Keratinocyte (primary cell): ENCODE data around the gene EPB41.

Experiments
- EZH2 ChIP-seq: IDR thresholded peaks from one replicate; pipeline ENCODE4 v1.6.1; 2012; ENCODE audit warnings: inconsistent platforms, mild to moderate bottlenecking, low read length, moderate library complexity
- TF ChIP-seq, protein P1 (sequence below), 3 experiments: IDR thresholded peaks in 1 of 3; conservative IDR thresholded peaks in 1 of 3; optimal IDR thresholded peaks in 1 of 3; 2 replicates in 2 of 3; 3 replicates in 1 of 3; pipeline versions ENCODE3 to v1.5.1; 2011; ENCODE audit warnings: low read length in 3 of 3, mild to moderate bottlenecking in 3 of 3, moderate library complexity in 2 of 3, control low read depth in 1 of 3, inconsistent platforms in 1 of 3; ENCODE audit not compliant: insufficient read depth in 2 of 3; ENCODE audit errors: extremely low read depth in 1 of 3

DNA sequence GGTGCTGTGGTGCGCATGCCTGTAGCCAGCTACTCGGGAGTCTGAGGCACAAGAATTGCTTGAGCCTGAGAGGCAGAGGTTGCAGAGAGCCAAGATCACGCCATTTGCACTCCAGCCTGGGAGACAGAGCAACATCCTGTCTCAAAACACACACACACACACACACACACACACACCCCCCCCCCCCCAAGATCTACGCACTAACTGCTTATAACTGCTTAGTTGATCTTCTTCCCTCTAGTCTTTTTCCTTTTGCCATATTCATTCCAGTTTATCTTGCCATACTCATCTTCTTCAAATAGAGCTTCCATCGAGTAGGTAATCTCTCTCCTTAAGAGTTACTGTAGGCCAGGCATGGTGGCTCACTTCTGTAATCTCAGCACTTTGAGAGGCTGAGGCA is 20.9 kb downstream of the EPB41 start:
- no peak for TF ChIP-seq EZH2
- TF ChIP-seq, protein P1, sequence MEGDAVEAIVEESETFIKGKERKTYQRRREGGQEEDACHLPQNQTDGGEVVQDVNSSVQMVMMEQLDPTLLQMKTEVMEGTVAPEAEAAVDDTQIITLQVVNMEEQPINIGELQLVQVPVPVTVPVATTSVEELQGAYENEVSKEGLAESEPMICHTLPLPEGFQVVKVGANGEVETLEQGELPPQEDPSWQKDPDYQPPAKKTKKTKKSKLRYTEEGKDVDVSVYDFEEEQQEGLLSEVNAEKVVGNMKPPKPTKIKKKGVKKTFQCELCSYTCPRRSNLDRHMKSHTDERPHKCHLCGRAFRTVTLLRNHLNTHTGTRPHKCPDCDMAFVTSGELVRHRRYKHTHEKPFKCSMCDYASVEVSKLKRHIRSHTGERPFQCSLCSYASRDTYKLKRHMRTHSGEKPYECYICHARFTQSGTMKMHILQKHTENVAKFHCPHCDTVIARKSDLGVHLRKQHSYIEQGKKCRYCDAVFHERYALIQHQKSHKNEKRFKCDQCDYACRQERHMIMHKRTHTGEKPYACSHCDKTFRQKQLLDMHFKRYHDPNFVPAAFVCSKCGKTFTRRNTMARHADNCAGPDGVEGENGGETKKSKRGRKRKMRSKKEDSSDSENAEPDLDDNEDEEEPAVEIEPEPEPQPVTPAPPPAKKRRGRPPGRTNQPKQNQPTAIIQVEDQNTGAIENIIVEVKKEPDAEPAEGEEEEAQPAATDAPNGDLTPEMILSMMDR (optimal IDR thresholded peaks at IDR 0.05 in 1 of 3, IDR thresholded peaks at IDR 0.05 in 1 of 3, conservative IDR thresholded peaks at IDR 0.05 in 1 of 3; ENCODE audit: extremely low read depth in 1 of 3, insufficient read depth in 2 of 3, low read length in 3 of 3) = no peak
